Measurements from ENCODE around the gene PRPF40A. TPM values are rescaled to one million over a fixed set of nuclear protein-coding genes. Genes with fewer than 3 reads are reported as not detected.

Gene PRPF40A
- total and polyA plus RNA-seq, 10 of the 15 experiments (the other 5 are each of a cell fraction or from before 2014, with no cell fraction given) = 97.8 to 197 (median 144) TPM

DNA sequence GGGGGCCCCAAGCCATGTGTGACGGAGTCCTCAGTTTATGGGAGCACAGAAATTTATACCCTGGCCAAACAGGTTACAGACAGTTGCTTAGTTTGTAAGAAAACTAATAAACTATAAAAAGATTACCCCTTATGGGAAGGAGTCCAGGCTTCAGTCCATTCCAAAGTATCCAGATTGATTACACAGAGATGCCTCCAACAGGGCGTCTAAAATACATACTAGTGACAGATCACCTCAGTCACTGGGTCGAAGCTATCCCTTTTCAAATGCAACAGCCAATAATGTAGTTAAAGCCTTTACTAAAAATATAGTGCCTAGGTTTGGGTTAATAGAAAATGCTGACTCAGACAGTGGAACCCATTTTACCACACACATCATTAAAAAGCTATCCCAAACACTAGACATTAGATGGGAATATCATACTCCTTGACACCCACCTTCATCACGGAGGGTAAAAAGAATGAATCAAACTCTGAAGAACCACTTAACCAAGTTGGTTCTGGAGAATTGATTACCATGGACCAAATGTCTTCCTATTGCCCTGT is 10.7 kb downstream of the PRPF40A start:
- ChIA-PET SMC1A (ENCODE audit: uncharacterized antibody, unreplicated experiment) (no interaction called here), CTCF (interaction anchor here (1.4 to 7.2 kb wide), 2 partner anchors 9 to 70 kb away, joined by 4 to 28 read pairs; no protein-coding TSS in a partner anchor), POLR2A (no interaction called here), RAD21 (ENCODE audit: unreplicated experiment) (no interaction called here)
- DNase-seq (ENCODE audit: low read depth, low spot score) (no peak), FAIRE-seq (no peak), ATAC-seq (no peak)
- H3K27ac ChIP-seq (ENCODE audit: control insufficient read depth, insufficient read depth) = no peak overlapping the region
- intact Hi-C loops (cut with micrococcal nuclease; ENCODE audit: unreplicated experiment) (no loop called here), in situ Hi-C loops (cut with MboI) (loop anchor here (25.0 kb wide), 1 partner anchor 1419 kb away; the partner anchor contains the start of gene NMI)
- no TSS peak for BruUV-seq (replicated peaks)
- WGBS (ENCODE audit: insufficient coverage, insufficient replicate concordance, low lambda C conversion rate, missing lambda C conversion rate) = 100% methylated on average over 4 of the region's 4 CpGs
- no peaks in the 10 kb centered on the region for H3K4me1 ChIP-seq (ENCODE audit: control insufficient read depth, insufficient read depth, low read length)
- peaks cover 12 to 24% of the 10 kb centered on the region in 2 experiments for H3K36me3 ChIP-seq (ENCODE audit: control insufficient read depth in 2 of 2, insufficient read depth in 2 of 2, low read length in 1 of 2)
- no peak overlapping the region for H3K9ac ChIP-seq (ENCODE audit: control insufficient read depth, insufficient read depth, low read length)
- no peak overlapping the region for H3K4me3 ChIP-seq
- no peaks in the 10 kb centered on the region for H3K27me3 ChIP-seq (replicated peaks in 1 of 2; ENCODE audit: control insufficient read depth in 2 of 2, insufficient read depth in 2 of 2, low read length in 1 of 2)
- peaks cover 88% of the 10 kb centered on the region for H3K79me2 ChIP-seq (ENCODE audit: control insufficient read depth, insufficient read depth, low read length)
- H2AFZ ChIP-seq (ENCODE audit: control insufficient read depth, low read depth, low read length) = no peak overlapping the region
- H3K9me3 ChIP-seq (replicated peaks; ENCODE audit: control insufficient read depth, insufficient read depth, low read length) = peaks cover 6% of the 10 kb centered on the region; the same call in 2 of the 3 replicates
- TF ChIP-seq, protein P1, sequence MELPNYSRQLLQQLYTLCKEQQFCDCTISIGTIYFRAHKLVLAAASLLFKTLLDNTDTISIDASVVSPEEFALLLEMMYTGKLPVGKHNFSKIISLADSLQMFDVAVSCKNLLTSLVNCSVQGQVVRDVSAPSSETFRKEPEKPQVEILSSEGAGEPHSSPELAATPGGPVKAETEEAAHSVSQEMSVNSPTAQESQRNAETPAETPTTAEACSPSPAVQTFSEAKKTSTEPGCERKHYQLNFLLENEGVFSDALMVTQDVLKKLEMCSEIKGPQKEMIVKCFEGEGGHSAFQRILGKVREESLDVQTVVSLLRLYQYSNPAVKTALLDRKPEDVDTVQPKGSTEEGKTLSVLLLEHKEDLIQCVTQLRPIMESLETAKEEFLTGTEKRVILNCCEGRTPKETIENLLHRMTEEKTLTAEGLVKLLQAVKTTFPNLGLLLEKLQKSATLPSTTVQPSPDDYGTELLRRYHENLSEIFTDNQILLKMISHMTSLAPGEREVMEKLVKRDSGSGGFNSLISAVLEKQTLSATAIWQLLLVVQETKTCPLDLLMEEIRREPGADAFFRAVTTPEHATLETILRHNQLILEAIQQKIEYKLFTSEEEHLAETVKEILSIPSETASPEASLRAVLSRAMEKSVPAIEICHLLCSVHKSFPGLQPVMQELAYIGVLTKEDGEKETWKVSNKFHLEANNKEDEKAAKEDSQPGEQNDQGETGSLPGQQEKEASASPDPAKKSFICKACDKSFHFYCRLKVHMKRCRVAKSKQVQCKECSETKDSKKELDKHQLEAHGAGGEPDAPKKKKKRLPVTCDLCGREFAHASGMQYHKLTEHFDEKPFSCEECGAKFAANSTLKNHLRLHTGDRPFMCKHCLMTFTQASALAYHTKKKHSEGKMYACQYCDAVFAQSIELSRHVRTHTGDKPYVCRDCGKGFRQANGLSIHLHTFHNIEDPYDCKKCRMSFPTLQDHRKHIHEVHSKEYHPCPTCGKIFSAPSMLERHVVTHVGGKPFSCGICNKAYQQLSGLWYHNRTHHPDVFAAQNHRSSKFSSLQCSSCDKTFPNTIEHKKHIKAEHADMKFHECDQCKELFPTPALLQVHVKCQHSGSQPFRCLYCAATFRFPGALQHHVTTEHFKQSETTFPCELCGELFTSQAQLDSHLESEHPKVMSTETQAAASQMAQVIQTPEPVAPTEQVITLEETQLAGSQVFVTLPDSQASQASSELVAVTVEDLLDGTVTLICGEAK (IDR thresholded peaks at IDR 0.05; ENCODE audit: borderline replicate concordance) = no peak
- TF ChIP-seq SMAD1 (IDR thresholded peaks at IDR 0.05; ENCODE audit: low read depth, partially characterized antibody) (no peak), TAF1 (IDR thresholded peaks at IDR 0.05; ENCODE audit: borderline replicate concordance, low read depth, low read length) (no peak), ZBED1 (IDR thresholded peaks at IDR 0.05; ENCODE audit: borderline replicate concordance) (no peak), ESRRA (IDR thresholded peaks at IDR 0.05; ENCODE audit: low read length) (no peak), PML (IDR thresholded peaks at IDR 0.05; ENCODE audit: low read length) (no peak)
- TF ChIP-seq, protein P2, sequence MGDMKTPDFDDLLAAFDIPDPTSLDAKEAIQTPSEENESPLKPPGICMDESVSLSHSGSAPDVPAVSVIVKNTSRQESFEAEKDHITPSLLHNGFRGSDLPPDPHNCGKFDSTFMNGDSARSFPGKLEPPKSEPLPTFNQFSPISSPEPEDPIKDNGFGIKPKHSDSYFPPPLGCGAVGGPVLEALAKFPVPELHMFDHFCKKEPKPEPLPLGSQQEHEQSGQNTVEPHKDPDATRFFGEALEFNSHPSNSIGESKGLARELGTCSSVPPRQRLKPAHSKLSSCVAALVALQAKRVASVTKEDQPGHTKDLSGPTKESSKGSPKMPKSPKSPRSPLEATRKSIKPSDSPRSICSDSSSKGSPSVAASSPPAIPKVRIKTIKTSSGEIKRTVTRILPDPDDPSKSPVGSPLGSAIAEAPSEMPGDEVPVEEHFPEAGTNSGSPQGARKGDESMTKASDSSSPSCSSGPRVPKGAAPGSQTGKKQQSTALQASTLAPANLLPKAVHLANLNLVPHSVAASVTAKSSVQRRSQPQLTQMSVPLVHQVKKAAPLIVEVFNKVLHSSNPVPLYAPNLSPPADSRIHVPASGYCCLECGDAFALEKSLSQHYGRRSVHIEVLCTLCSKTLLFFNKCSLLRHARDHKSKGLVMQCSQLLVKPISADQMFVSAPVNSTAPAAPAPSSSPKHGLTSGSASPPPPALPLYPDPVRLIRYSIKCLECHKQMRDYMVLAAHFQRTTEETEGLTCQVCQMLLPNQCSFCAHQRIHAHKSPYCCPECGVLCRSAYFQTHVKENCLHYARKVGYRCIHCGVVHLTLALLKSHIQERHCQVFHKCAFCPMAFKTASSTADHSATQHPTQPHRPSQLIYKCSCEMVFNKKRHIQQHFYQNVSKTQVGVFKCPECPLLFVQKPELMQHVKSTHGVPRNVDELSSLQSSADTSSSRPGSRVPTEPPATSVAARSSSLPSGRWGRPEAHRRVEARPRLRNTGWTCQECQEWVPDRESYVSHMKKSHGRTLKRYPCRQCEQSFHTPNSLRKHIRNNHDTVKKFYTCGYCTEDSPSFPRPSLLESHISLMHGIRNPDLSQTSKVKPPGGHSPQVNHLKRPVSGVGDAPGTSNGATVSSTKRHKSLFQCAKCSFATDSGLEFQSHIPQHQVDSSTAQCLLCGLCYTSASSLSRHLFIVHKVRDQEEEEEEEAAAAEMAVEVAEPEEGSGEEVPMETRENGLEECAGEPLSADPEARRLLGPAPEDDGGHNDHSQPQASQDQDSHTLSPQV (IDR thresholded peaks at IDR 0.05) = no peak
- no peaks in the 10 kb centered on the region for H4K20me1 ChIP-seq (ENCODE audit: control insufficient read depth, insufficient read depth)
- no peak overlapping the region for H3K4me2 ChIP-seq (ENCODE audit: control insufficient read depth, insufficient read depth)

All from GM12878 (cell line).